Eye (tissue), 1 donor: ENCODE results near the gene HOXA10.
A peak's percentile ranks its signal among the peaks of the same experiment; 100 is the strongest.

Experiments
- DNase-seq: peaks from one replicate; pipeline ENCODE4 v3.0.0-alpha.2; 2015

The HOXA10 gene

DNA sequence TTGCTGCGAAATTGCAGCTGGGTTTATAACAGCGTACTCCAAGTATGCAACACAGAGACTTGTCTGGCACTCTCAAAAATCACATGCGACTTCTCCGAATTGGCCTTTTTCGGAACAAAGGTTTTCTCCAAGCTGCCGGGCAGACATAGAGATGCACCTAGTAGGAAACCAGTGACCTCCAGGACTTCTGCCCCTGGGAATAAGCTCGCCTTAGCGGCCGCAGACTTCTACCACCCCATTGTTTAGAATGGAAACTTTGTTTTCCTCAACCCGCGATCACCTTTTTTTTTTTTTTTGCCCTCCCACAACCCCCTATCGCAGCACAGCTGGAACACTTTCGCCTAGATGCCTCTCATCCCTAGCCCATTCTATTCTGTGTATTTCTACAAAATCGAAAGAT lies 4.9 kb upstream of the HOXA10 start:
- no peak for DNase-seq

DNA sequence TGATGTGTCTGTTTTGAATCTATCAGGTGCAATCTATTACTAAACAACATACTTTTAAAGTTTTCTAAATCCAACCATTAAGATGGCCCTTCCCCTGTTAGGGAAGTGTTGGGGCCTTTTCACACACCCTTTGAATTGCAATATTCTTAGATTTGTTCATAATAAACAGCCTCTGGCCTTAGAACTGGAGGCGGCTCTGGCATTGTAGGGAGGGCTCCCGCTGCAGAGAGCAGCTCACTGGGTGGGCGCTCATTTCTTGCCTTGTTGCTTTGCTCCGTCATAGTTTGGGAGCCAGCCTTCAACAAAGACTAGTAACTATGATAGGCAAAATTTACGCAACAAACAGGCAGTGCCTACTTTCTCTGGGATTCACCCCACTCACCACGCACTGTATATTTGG lies 4.2 kb upstream of the HOXA10 start:
- DNase-seq = no peak

DNA sequence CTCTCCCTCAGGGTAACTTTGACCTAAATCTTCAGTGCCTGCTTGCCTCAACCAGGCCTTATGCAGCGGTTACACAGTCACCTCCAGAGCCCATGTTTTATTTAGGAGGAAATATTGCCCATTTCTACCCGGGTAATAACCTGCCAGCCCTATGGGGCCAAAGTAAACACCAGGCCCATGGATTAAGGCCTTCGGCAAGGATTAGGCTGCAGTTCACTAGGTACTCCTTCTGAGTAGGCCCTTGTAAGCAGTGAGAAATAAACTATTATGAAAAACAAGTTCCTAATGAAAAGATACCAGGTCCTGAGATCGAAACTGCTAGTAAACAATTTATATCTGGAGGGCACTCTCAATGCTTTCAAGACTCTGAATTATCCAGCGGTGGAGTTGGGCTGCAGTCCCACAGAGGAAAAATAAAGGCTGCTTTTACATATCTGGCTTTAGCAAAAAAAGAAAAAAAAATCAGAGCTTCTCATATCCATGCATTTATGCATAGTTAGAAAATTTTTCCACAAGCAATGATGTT lies 3.7 kb upstream of the HOXA10 start:
- no peak for DNase-seq

DNA sequence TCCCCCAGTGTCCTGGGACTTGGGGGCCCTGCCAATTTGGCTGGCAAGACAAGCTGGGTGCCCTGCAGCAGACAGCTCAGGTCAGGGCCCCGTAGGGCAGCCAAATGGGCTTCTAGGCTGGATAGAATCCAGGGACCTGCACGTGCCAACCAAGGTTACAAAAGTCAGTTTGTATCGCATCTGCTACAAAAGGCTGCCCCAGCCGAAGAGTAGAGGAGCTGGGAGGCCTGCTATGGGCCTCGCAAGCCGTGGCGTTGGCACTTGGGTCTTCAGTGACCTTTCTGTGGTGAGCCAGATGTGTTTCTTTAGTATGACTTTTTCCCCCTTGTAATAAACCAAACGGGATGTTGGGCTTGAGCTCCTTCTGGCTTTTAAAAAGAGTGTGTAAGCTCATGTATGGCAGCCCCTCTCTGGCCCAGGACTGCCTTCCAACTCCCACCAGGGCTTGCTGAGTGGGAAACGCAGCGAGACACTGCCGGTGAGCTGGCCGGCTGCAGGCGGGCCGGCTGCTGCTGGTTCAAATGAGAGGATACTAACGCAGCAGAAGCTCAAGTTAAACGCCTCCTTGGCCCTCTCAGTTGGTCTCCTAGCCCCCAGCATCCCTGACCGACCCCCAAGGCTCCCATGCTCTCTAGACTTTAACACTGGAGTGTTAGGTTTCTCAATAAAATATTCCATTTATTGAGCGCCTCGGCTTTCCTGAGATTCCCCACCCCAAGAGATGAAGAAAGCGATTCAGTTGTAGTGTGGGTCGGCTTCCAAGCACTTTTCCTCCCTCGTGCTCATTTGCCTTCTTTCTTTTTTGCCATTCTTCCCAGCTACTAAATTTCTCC lies 3.1 kb upstream of the HOXA10 start:
- no peak for DNase-seq

DNA sequence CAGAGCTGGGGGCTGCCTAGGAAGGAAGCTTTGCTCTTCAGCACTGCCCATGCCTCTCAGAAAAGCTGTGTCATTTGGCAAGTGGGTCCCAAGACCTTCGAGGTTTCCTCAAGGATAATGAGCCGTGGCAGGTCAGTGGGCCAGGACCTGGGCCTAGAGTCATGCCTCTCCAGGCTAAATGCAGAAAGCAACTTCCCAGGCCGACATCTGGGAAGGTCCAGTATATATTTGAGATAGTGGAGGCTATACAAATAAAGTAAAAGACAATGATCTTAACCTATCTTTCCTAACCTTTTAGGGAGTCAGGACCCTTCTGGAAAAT lies 2.4 kb upstream of the HOXA10 start:
- no peak for DNase-seq

DNA sequence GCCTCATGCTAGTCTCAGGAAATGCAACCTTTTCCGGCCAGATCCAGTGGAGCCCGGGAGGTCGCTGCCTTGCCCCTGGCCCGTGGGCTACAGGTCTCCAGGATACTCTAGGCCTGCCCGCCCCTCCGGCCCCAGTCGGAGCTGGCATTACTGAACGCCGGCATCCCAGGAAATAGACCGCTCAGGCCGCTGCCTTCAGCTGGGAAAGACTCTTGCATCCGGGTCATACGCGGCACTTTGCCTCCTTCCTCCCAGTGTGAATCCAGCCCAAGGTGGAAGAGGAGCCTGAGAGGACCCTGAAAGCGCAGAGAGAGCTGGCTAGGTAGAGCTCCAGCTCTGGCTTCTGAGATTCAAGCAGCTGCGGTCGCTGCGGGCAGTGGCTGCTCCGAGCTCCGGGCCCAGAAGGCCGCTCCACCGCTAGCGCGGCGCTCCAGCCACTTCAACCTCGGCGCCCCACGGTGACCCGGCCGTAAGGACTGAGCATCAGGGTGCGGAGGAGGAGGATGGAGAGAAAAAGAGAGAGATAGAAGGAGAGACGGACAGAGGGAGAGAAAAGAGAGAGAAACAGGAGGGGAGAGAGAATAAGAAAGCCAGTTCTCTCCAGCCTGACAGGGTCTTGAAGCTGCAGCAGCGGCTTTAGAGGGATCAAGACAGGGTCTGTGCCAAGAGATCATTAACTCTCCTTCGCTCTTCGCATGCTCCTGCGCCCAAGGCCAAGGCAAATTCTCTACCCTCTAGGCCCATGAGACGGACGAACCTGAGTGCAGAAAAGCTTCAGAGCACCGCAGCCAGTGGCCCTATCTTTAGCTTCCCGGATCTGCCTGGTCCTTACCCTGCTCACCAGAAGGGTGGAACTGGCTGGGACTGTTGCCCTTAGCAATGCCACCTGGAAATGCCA lies 1.8 kb upstream of the HOXA10 start:
- DNase-seq = no peak

DNA sequence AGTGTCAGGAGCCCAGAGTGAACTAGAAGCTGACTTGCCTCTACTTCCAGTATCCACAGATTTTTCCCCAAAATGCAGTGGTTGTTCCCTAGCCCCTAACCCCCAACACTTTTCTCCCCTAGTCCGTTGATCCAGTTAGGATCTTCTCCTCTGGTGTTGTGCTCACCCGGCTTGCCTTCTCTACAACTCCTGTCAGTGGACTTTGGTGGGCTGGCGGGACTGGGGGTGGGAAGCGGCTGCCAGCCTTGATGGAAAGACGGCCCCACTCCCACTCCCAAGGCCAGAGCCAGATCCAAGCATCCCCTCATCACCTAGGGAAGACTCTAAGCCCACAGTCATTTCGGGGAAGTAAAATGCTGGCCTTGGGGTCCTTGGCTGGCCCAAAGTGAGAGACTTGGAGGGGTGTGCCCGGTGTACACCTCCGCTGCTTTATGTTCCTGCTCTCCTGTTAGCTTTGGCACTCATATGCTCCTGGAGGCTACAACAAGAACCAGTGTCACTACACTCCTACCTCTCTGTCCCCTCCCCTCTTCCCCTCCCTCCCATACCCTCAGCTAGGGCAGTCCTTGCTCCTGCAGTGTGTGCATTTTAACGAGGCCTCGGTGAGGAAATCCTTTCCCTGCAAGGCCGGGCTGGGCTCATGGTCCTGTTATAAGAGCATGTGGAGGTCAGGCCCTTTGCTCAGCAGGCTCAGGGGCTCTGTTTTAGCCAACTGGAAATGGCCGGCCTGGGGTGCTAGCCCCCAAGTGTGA lies 930 bp upstream of the HOXA10 start:
- no peak for DNase-seq

DNA sequence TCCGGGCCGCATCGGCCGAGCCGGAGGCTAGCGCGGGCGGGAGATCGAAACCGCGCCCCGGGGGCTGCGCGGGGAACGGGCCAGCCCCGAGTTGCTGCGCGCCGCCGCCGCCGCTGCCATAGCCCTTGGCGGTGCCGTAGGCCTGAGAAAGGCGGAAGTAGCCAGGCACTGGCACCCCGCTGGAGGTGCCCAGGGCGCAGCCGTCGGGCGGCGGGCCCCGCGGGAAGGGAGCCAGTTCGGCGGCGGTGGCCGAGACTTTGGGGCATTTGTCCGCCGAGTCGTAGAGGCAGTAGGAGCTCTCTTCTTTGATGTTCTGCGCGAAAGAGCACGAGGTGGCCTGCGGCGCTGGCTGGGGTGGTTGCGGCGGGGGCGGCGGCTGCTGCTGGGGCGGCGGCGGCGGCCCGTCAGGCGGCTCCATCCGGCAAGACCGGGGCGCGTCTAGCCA lies 587 bp downstream of the HOXA10 start:
- no peak for DNase-seq

DNA sequence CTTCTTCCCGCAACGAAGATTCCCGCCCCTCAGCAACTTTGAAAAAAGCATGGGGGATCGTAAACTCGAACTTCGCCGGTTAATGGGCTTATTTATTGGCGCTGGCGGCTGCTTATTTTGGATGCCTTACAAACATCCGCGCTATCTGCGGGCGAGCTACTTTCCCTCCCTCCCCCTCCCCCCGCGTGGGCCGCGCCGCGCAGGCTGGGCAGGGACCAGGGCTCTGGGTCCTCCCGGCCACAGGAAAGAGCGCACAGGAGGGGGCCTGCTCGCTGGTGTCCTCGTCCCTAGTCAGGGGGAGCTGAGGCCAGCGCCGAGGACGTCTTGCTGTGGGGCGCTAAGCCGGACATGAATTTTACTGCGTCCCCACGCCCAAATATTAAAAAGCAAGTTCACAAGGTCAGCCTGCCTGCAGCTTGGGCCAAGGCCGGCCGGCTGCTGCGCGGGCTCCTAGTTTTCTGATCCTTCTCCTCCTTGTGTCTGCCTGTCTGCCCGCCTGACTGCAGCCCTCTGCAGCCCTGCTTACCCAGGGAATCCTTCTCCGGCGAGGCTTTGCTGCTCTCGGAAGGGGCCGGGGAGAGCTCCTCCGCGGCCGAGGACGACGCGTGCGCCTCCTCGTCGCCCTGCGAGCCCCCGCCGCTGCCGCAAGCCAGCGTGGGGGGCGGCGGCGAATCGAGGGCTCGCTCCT lies 1.2 kb downstream of the HOXA10 start:
- DNase-seq = peak; percentile 70

DNA sequence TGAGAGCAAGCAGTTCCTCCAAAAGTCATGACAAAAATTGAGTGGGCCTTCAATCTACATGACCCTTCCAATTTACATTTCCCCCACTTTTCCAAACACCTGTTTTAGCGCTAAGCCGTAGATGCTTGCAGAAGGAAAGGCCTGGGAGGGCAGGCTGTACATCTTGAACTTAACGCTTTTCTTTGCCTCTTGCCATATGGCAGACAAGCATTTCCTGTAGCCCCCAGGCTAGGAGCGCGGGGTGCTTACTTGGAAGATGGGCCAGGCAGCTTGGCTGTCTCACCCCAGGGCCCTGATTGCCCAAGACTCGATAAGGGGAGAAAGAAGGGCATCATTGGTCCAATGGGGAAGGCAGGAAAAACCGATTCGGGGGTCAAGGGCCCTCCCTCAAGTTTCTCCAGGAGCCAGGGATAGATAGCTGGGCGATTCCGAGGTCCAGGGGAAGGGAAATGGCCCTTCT lies 1.8 kb downstream of the HOXA10 start:
- no peak for DNase-seq

DNA sequence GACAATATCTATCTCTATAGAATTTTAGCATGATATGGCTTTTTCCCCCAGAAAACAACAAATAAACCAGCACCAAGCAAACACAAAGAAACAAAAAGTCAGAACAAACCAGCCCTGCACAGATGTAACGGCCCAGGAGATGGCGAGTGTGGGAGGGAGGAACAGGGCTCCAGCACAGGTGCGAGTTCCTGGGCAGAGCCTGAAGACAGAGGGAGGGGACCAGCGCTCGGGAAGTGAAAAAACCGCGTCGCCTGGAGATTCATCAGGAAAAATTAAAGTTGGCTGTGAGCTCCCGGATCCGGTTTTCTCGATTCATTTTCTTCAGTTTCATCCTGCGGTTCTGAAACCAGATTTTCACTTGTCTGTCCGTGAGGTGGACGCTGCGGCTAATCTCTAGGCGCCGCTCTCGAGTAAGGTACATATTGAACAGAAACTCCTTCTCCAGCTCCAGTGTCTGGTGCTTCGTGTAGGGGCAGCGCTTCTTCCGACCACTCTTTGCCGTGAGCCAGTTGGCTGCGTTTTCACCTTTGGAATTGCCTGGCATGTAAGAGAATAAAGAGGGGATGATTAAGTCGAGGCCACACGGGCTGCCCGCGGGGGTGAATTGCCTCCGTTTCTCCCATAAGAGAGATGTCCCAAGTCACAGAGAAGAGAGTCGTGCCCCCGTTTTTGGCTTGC lies 2.3 kb downstream of the HOXA10 start:
- no peak for DNase-seq

DNA sequence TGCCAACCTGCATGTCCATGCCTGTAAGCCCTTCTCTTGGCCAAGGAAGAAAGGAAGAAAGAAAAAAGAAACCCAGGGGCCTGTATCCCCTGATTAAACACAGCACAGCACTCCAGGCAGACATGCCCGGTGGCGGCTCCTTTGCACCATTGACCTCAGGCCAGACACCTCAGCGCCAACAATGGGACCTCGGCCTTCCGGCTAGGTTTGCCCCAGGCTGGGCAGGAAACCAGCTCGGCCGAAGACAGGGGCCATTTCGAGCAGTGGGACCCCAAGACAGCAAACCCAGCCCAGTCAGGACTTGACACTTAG lies 2.8 kb downstream of the HOXA10 start:
- DNase-seq = no peak

DNA sequence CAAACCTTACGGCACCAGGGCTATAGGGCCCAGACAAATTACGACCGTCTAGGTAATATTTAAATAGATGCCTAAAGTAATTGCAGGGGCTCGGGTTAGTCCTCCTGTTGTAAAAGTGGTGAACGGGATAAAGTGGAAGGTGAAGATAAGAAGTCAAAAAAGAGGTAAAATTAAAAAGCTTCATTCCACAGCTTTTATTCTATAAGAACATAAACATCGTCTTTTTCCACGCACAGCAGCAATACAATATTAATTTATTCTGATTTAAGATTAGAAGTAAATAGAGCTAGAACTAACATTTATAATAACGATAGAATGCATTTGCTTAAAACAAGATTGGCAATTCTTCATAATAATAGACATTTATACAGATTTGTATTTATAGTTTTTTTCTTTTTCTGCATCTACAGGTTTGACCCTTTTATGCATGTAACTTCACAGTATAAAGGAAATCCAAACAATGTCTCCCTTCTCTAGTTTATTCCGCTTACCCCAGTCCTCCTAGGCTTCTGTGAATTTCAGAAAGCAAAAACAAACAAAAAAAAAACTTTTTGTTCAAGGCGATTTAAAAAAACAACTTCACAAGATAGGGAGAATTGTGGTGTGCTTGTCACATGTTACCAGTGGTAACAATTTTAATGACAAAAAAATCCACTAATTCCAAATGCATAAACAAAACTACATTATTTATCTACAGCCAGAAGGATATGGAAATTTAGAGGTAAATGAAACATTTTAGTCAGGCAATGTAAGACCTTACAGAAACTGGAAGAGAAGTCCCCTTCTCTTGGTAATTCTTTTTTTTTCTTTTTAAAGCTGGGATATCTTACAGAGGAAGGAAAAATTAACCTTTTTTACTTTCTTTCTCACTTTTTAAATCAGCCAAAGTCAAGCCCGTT lies 3.4 kb downstream of the HOXA10 start:
- DNase-seq = peak; percentile 69

DNA sequence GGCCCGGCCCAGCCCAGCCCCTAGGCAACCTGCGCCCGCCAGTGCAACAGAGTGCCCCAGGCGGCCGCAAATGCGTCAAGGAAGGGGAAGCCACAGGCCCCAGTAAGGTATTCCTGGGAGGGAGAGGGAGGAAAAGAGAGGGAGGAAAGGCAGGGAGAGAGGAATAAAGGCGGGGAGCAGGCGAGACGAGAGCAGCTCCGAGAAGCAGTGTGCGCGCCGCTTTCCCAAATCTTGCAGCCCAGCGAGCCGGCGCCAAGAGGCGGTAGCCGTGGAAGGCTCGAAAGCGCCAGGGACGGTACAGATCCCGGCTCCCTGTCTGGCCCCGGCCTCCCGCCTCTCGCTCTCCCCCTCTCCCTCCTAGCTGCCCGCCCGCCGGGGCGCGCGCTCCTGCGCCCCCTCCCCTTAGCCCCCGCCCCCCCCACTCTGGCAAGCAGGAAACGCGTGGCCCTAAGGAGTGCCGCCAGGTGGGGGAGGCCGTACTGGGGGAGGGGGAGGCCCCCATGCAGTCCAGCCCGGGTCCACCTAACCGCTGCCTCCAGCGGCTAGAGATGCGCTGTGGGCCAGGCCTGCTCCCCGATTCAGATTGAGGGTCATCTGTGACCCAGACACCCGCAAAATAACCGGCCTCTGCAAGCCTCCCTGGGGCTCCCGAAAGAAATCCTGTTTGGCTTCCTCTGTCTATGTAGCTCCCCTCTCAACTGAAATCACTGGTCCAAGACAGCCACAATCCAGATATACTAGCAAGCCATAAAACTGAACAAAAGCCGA lies 4.3 kb downstream of the HOXA10 start:
- no peak for DNase-seq

DNA sequence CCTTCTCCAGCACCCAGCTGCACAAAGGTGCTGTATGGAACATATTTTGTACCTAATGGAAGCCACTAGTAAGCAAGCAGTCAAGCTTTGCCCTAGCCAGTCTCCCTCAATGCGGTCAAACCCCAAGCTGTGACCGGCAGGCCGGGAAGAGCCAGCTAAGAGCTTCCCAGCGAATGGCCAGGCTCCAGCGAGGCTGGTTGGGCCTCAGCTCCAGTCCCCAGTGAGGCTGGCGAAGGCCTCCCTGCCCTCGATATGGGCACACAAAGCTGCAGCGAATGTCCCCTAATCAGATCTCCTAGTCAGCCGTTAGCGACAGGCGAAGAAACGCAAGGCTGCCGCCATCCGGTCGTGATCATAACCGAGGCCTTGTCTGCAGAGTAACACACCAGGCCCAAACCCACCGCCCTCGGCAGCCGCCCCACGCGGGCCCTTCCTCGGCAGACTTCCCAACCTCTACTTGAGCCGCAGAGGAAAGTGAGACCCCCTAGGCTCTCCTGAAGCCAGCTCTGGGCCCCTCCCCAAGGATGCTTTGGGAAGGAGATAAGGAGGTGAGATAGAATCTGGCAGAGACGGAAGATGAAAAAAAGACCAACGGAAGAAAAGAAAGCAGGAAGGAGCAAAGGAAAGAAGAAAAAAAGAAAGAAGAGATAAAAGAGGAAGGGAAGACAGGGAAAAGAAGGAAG lies 5.7 kb downstream of the HOXA10 start:
- peak; percentile 71 for DNase-seq

DNA sequence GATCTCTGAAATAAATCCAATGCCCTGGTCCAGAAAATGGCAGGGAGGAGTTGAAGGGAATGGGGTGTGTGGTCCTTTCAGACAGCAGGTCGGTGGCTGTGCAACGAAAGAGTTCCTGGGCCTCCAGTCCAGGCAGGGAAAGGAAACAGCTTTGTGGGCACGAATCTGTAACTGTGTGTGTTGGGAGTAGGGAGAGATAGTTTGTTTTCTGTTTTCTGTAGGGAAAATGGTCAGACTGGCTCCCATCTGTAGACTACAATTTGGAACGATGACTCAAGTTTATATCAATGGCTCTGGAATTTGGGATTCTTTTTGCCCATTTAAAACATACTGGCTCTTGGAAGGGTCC lies 6.2 kb downstream of the HOXA10 start:
- no peak for DNase-seq

DNA sequence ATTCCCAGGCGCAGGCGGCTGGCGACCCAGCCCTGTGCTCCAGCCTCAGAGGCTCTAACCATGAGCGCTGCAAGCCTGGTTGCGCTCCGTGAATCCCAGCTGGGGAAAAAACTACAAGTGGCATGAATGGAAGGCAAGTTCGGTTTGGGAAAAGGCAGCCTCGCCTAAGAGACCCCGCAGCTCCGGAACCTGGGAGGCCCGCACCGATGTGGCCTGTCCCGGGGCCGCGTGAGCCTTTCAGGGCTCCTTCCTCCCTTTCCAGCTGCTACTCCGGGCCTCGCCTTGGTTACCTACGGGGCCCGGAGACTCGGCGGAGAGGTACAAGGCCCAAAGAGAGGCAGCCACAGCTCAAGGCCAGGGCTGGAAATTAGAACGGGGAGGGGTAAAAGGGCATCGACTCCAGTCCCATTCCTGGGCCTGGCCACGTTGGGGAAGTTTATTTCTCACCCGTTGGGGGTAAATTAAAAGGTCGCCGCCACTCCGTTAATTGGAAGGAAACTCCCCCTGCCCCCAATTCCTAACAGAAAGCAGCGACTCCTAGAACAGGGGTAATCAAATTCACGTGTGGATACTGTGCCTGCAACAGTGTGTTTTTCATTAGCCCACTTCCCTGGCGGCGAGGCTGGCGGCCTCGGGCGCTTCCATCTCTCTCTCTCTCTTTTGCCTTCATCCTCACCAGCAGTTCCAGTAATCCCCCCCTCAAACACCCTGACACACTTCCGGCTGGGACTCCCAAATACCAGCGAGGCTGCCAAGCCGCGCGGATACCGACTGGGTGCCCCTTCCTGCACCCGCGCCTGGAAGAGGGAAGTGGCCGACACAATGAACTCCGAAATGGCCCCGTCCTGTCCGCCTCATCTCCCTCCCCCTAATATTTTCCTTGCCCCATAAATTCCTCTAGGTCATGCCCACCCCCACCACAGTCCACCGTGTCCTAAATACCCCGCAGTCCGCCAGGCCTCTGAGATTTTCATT lies 7.3 kb downstream of the HOXA10 start:
- DNase-seq = no peak

DNA sequence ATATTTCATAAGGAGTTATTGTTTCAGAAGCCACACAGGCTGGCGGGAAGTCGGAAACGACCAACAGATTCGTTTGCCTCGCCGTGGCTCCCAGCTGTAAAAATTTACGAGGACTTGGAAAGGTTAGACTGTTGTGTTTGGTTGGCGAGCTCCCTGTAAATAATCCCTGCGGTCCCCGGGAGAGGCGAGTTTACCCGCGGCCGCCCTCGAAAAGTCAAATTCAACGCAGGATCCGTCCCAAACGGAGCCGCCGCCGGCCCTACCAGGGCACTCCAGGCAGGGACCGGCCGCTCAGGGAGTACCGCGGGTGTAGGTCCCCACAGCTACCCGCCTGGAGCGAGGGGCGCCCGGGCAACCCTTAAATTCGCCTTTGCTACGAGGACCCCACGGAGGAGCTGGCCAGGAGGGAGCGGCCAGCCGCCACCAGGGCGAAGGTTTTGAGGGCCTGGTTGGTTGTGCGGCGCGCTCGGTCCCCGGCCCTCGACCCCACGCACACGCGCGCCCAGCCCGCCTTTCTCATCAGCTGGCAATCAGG lies 8.1 kb downstream of the HOXA10 start:
- DNase-seq = no peak
